WTC11 (cell line): ENCODE data around the gene TCL1B. TPM values are rescaled to one million over a fixed set of nuclear protein-coding genes. Genes with fewer than 3 reads are reported as not detected.

Experiments used
- ATAC-seq: fragments of 200-7000 bp; cut with Tn5 transposase; 2 replicates; pipeline ENCODE4 v1.10.0; 2021; ENCODE audit warnings: mild to moderate bottlenecking, moderate library complexity
- CTCF ChIA-PET: fragments of 300-600 bp; sonication (Branson Sonifier 250); formaldehyde crosslinking; loops from one replicate; lab custom pipeline; 2021; ENCODE audit warnings: antibody characterized with exemption; lab: Charles Lee
- POLR2A ChIA-PET: fragments of 350-600 bp; sonication (Branson Sonifier 250); formaldehyde crosslinking; loops from one replicate; lab custom pipeline; 2021; ENCODE audit warnings: antibody characterized with exemption; lab: Charles Lee
- DNase-seq: peaks from one replicate; pipeline ENCODE4 v3.0.0; 2021; ENCODE audit warnings: low spot score
- H3K27ac Mint-ChIP-seq: 2 replicates; pipeline ENCODE4 v1.8.0; 2021; ENCODE audit warnings: mixed read lengths
- H3K27me3 Mint-ChIP-seq: 2 replicates; pipeline ENCODE4 v1.8.0; 2021; ENCODE audit warnings: low read depth, mild to moderate bottlenecking, moderate library complexity, mixed read lengths
- H3K36me3 Mint-ChIP-seq: 2 replicates; pipeline ENCODE4 v1.8.0; 2021; ENCODE audit warnings: mixed read lengths
- H3K4me1 Mint-ChIP-seq: 2 replicates; pipeline ENCODE4 v1.8.0; 2022; ENCODE audit warnings: mixed read lengths
- H3K4me3 Mint-ChIP-seq: 2 replicates; pipeline ENCODE4 v1.8.0; 2021; ENCODE audit warnings: mild to moderate bottlenecking, moderate library complexity, mixed read lengths
- H3K9me3 Mint-ChIP-seq: 2 replicates; pipeline ENCODE4 v1.8.0; 2021; ENCODE audit warnings: mixed read lengths
- AFF4 ChIP-seq: sonication (generic); formaldehyde crosslinking; IDR thresholded peaks from 2 replicates; pipeline ENCODE4 v1.8.1; 2023; ENCODE audit warnings: mild to moderate bottlenecking, missing genetic modification reagents, borderline replicate concordance
- ATF6 ChIP-seq: sonication (generic); formaldehyde crosslinking; IDR thresholded peaks from 2 replicates; pipeline ENCODE4 v1.8.1; 2023; ENCODE audit warnings: mild to moderate bottlenecking, missing genetic modification reagents
- HMGA2 ChIP-seq: fragments of 250-450 bp; sonication (Bioruptor Pico); IDR thresholded peaks from 2 replicates; pipeline ENCODE4 v1.4.0; 2021; ENCODE audit warnings: mild to moderate bottlenecking, moderate library complexity
- IRF2 ChIP-seq: sonication (generic); formaldehyde crosslinking; IDR thresholded peaks from 2 replicates; pipeline ENCODE4 v1.8.0; 2022; ENCODE audit warnings: low read depth, missing genetic modification reagents, borderline replicate concordance
- MAX ChIP-seq: sonication (generic); formaldehyde crosslinking; IDR thresholded peaks from 2 replicates; pipeline ENCODE4 v1.8.0; 2022; ENCODE audit warnings: mild to moderate bottlenecking, missing genetic modification reagents
- MLX ChIP-seq: sonication (generic); formaldehyde crosslinking; IDR thresholded peaks from 2 replicates; pipeline ENCODE4 v1.8.1; 2023; ENCODE audit warnings: mild to moderate bottlenecking, missing genetic modification reagents, moderate library complexity
- NFE2L1 ChIP-seq: sonication (generic); formaldehyde crosslinking; IDR thresholded peaks from 2 replicates; pipeline ENCODE4 v1.8.1; 2023; ENCODE audit warnings: missing genetic modification reagents
- NFYB ChIP-seq: sonication (generic); formaldehyde crosslinking; conservative IDR thresholded peaks from 2 replicates; pipeline ENCODE4 v1.8.0; 2022; ENCODE audit warnings: low read depth, missing genetic modification reagents
- NR3C1 ChIP-seq: sonication (generic); formaldehyde crosslinking; conservative IDR thresholded peaks from 2 replicates; pipeline ENCODE4 v1.8.1; 2023; ENCODE audit warnings: low read depth, mild to moderate bottlenecking, missing genetic modification reagents
- PRRX2 ChIP-seq: fragments of 250-450 bp; sonication (Bioruptor Pico); IDR thresholded peaks from 2 replicates; pipeline ENCODE4 v1.8.0; 2021; ENCODE audit warnings: mild to moderate bottlenecking
- TP53 ChIP-seq: sonication (generic); formaldehyde crosslinking; IDR thresholded peaks from 2 replicates; pipeline ENCODE4 v1.8.1; 2023; ENCODE audit warnings: mild to moderate bottlenecking, missing genetic modification reagents
- USF1 ChIP-seq: sonication (generic); formaldehyde crosslinking; IDR thresholded peaks from 2 replicates; pipeline ENCODE4 v1.8.0; 2022; ENCODE audit warnings: mild to moderate bottlenecking, missing genetic modification reagents
- USF2 ChIP-seq: sonication (generic); formaldehyde crosslinking; IDR thresholded peaks from 2 replicates; pipeline ENCODE4 v1.8.1; 2023; ENCODE audit warnings: mild to moderate bottlenecking, missing genetic modification reagents, moderate library complexity
- ZNF532 ChIP-seq: fragments of 250-450 bp; sonication (Bioruptor Pico); IDR thresholded peaks from 2 replicates; pipeline ENCODE4 v1.9.0; 2021; ENCODE audit warnings: mild to moderate bottlenecking, borderline replicate concordance
- ZNF671 ChIP-seq: fragments of 250-450 bp; sonication (Bioruptor Pico); IDR thresholded peaks from 2 replicates; pipeline ENCODE4 v1.8.0; 2021; ENCODE audit warnings: mild to moderate bottlenecking
- total RNA-seq: library from RNA; stranded (reverse); gene quantifications from 3 replicates; pipeline ENCODE4 v1.2.3, GENCODE V29; 2021

The TCL1B gene
- total RNA-seq, 1 experiment from 2014 or later = 5.7 TPM

- TF ChIP-seq USF1 = no peak
- no peak for TF ChIP-seq IRF2
- TF ChIP-seq MLX (CRISPR knock-in tag) = no peak
- TF ChIP-seq ZNF532 (CRISPR knock-in tag) = no peak
- no peak for TF ChIP-seq USF2
- TF ChIP-seq, all 79 proteins: peak for 0
Observed at GRCh38 chr14:95674613-95675012, 11.6 kb upstream of the TCL1B start (continued).

- ChIA-PET POLR2A (no interaction called here), CTCF (interaction anchor here (0.8 to 1.4 kb wide), 2 partner anchors 78 to 319 kb away, joined by 3 read pairs; no protein-coding TSS in a partner anchor)
- Mint-ChIP-seq H3K4me1 (peaks cover 21% of the 10 kb centered on the region), H3K27ac (no peak overlapping the region), H3K36me3 (peaks cover 11% of the 10 kb centered on the region), H3K9me3 (peaks cover 27% of the 10 kb centered on the region), H3K27me3 (peaks cover 27% of the 10 kb centered on the region), H3K4me3 (no peak overlapping the region)
- ATAC-seq = peak; percentile 89
- TF ChIP-seq HMGA2 = no peak
- no peak for TF ChIP-seq ATF6 (CRISPR knock-in tag)
- TF ChIP-seq NR3C1 (CRISPR knock-in tag) = no peak
- no peak for TF ChIP-seq MAX (CRISPR knock-in tag)
- TF ChIP-seq NFYB (CRISPR knock-in tag) = no peak
- TF ChIP-seq PRRX2 (CRISPR knock-in tag) = no peak
- no peak for TF ChIP-seq NFE2L1 (CRISPR knock-in tag)
- no peak for DNase-seq
Observed at GRCh38 chr14:95675486-95675885, 10.7 kb upstream of the TCL1B start.

- peaks cover 11% of the 10 kb centered on the region for H3K36me3 Mint-ChIP-seq
- no peak overlapping the region for H3K27ac Mint-ChIP-seq
- no peak for ATAC-seq
- ChIA-PET POLR2A (no interaction called here), CTCF (no interaction called here)
- H3K4me1 Mint-ChIP-seq = peaks cover 22% of the 10 kb centered on the region
- no peak overlapping the region for H3K4me3 Mint-ChIP-seq
- DNase-seq = no peak
- peaks cover 27% of the 10 kb centered on the region for H3K9me3 Mint-ChIP-seq
- H3K27me3 Mint-ChIP-seq = peaks cover 18% of the 10 kb centered on the region
- TF ChIP-seq AFF4 (CRISPR knock-in tag) (no peak), ATF6 (CRISPR knock-in tag) (no peak), ZNF671 (CRISPR knock-in tag) (no peak), TP53 (CRISPR knock-in tag) (no peak)
Observed at GRCh38 chr14:95677179-95677835, 8.9 kb upstream of the TCL1B start.
